ENCODE measurements around the gene EHMT1. TPM values are rescaled to one million over a fixed set of nuclear protein-coding genes. Genes with fewer than 3 reads are reported as not detected.

Gene EHMT1
- polyA plus RNA-seq, 2 of the 4 experiments (the other 2 are of a cell fraction), result 41.3 to 48.0 TPM

- Histone ChIP-seq H3K27ac (no peak overlapping the region), H3K4me1 (no peaks in the 10 kb centered on the region), H3K4me3 (no peak overlapping the region), H3K9me3 (no peaks in the 10 kb centered on the region), H3K4me2 (no peak overlapping the region)
- no peak for FAIRE-seq
- no peak for ATAC-seq
- DNase-seq (ENCODE audit: low read depth in 1 of 2, low spot score in 1 of 2), result no peak
- WGBS (ENCODE audit: missing lambda C conversion rate), result 98% methylated on average over 3 of the region's 3 CpGs
- POLR2A ChIA-PET, result no interaction called here
- CTCF ChIA-PET, result interaction anchor here (1.0 kb wide), 1 partner anchor 11 kb away, joined by 4 read pairs; no protein-coding TSS in a partner anchor
- TF ChIP-seq KDM5A (IDR thresholded peaks at IDR 0.05) (no peak), REST (IDR thresholded peaks at IDR 0.05) (no peak), RFX5 (IDR thresholded peaks at IDR 0.05) (no peak), MAX (IDR thresholded peaks at IDR 0.05) (no peak), HOXA7 (CRISPR knock-in tag; IDR thresholded peaks at IDR 0.05) (no peak), CBX8 (IDR thresholded peaks at IDR 0.05) (no peak), NPAS2 (CRISPR knock-in tag; IDR thresholded peaks at IDR 0.05; ENCODE audit: borderline replicate concordance) (no peak)
- TF ChIP-seq, protein P1, sequence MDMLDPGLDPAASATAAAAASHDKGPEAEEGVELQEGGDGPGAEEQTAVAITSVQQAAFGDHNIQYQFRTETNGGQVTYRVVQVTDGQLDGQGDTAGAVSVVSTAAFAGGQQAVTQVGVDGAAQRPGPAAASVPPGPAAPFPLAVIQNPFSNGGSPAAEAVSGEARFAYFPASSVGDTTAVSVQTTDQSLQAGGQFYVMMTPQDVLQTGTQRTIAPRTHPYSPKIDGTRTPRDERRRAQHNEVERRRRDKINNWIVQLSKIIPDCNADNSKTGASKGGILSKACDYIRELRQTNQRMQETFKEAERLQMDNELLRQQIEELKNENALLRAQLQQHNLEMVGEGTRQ (IDR thresholded peaks at IDR 0.05), result no peak
Measured at GRCh38 chr9:137570566-137570965, 48.2 kb upstream of the EHMT1 start.

DNA sequence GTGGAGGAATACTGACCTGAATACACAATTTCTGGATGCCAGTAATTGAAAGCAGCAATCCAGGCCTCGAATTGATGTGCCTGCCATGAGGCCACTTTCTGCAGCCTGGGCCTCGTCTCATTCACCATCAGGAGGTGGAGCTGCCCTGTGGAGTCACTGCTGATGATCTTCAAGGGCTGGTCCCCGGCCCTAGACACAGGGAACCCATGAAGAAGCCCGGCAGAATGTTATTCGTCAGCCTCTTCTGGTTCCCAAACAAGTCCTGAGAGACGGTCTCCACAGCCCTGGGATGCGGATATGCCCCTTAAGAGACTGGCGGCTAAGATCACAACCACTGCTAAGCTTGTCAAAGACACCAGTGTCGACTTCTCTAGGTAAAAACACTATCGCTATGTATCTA, 44.6 kb upstream of the EHMT1 start:
- H3K4me2 ChIP-seq, result no peak overlapping the region
- no peak for ATAC-seq
- H3K27ac ChIP-seq, result no peak overlapping the region
- DNase-seq (ENCODE audit: low read depth in 1 of 2, low spot score in 1 of 2), result no peak
- H3K9me3 ChIP-seq, result no peaks in the 10 kb centered on the region
- H3K4me1 ChIP-seq, result peaks cover 12% of the 10 kb centered on the region; the same call in 2 of the 3 replicates
- POLR2A ChIA-PET, result no interaction called here
- H3K4me3 ChIP-seq, result no peak overlapping the region
- FAIRE-seq, result no peak
- TF ChIP-seq EP300 (IDR thresholded peaks at IDR 0.05) (no peak), JUNB (IDR thresholded peaks at IDR 0.05) (no peak), ZNF302 (CRISPR knock-in tag; IDR thresholded peaks at IDR 0.05) (no peak), HEYL (CRISPR knock-in tag; IDR thresholded peaks at IDR 0.05) (no peak), CHD2 (IDR thresholded peaks at IDR 0.05; ENCODE audit: low read length, partially characterized antibody) (no peak), ZC3H11A (IDR thresholded peaks at IDR 0.05) (no peak), CTCF (IDR thresholded peaks at IDR 0.05) (no peak), TP53 (CRISPR knock-in tag; IDR thresholded peaks at IDR 0.05) (no peak), FOSL2 (IDR thresholded peaks at IDR 0.05) (no peak), FOSL2 (CRISPR knock-in tag; IDR thresholded peaks at IDR 0.05) (no peak)
- TF ChIP-seq, protein P2, sequence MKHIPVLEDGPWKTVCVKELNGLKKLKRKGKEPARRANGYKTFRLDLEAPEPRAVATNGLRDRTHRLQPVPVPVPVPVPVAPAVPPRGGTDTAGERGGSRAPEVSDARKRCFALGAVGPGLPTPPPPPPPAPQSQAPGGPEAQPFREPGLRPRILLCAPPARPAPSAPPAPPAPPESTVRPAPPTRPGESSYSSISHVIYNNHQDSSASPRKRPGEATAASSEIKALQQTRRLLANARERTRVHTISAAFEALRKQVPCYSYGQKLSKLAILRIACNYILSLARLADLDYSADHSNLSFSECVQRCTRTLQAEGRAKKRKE (CRISPR knock-in tag; IDR thresholded peaks at IDR 0.05; ENCODE audit: low read depth), result no peak
- WGBS (ENCODE audit: missing lambda C conversion rate), result 86% methylated on average over 10 of the region's 10 CpGs
- CTCF ChIA-PET, result interaction anchor here (1.2 to 1.4 kb wide), 2 partner anchors 16 to 18 kb away, joined by 3 to 4 read pairs; no protein-coding TSS in a partner anchor

Measured in A549 (cell line).